Glutamatergic neuron (in vitro differentiated cells): ENCODE results near the gene ARRB2. TPM values are rescaled to one million over a fixed set of nuclear protein-coding genes. Genes with fewer than 3 reads are reported as not detected.

Experiments used
- DNase-seq: peaks from one replicate; pipeline ENCODE4 v3.0.0; 2022
- H3K27ac Mint-ChIP-seq: one replicate; pipeline ENCODE4 v1.8.0; 2020; ENCODE audit warnings: mild to moderate bottlenecking, mixed read lengths, inconsistent platforms; ENCODE audit not compliant: unreplicated experiment
- H3K27me3 Mint-ChIP-seq: one replicate; pipeline ENCODE4 v1.8.0; 2020; ENCODE audit warnings: mild to moderate bottlenecking, moderate library complexity, mixed read lengths, inconsistent platforms; ENCODE audit not compliant: unreplicated experiment
- H3K36me3 Mint-ChIP-seq: one replicate; pipeline ENCODE4 v1.8.0; 2020; ENCODE audit warnings: mild to moderate bottlenecking, mixed read lengths, inconsistent platforms; ENCODE audit not compliant: unreplicated experiment
- H3K4me1 Mint-ChIP-seq: one replicate; pipeline ENCODE4 v1.8.0; 2020; ENCODE audit warnings: mild to moderate bottlenecking, low read depth, mixed read lengths, inconsistent platforms; ENCODE audit not compliant: unreplicated experiment
- H3K4me3 Mint-ChIP-seq: one replicate; pipeline ENCODE4 v1.8.0; 2020; ENCODE audit warnings: mild to moderate bottlenecking, mixed read lengths, inconsistent platforms; ENCODE audit not compliant: unreplicated experiment
- H3K9me3 Mint-ChIP-seq: one replicate; pipeline ENCODE4 v1.8.0; 2020; ENCODE audit warnings: mild to moderate bottlenecking, moderate library complexity, mixed read lengths, inconsistent platforms; ENCODE audit not compliant: unreplicated experiment
- CTCF ChIP-seq: fragments of 200-600 bp; sonication (generic); IDR thresholded peaks from one replicate; pipeline ENCODE4 v1.5.0; 2021; ENCODE audit not compliant: partially characterized antibody, unreplicated experiment
- long read RNA-seq: library from polyadenylated mRNA; unstranded; transcript quantifications from one replicate; pipeline ENCODE4 v2.0.0, GENCODE V29; 2020; ENCODE audit not compliant: unreplicated experiment
- total RNA-seq: library from RNA; stranded (reverse); fragmentation: NEBNext Ultra II Directional; extraction: Animal tissue kit (Norgen Biotek cat#: 25700); gene quantifications from one replicate; pipeline ENCODE4 v1.2.1, GENCODE V29; 2021; ENCODE audit not compliant: unreplicated experiment

Gene ARRB2
- 106 TPM for total RNA-seq
- long read RNA-seq, partial matches to known transcripts, result 0 of 11 reads
- long read RNA-seq, other reads (novel, unspliced or antisense), result 7 of 11 reads

- peak; percentile 96 for DNase-seq
- Mint-ChIP-seq H3K9me3 (peaks cover 9% of the 10 kb centered on the region), H3K4me3 (peak within 1 kb of the TSS; percentile 92), H3K36me3 (no peaks in the 10 kb centered on the region), H3K4me1 (peaks cover 11% of the 10 kb centered on the region), H3K27ac (peak within 1 kb of the TSS; percentile 92), H3K27me3 (peaks cover 14% of the 10 kb centered on the region)
- TF ChIP-seq CTCF, result peak; percentile 39
Observed at GRCh38 chr17:4709794-4710692, at the start of gene ARRB2. ARRB2 (plus strand) TSS chr17:4710632; CDS start chr17:4710722, 90 bp downstream.

- peaks cover 7% of the 10 kb centered on the region for H3K27me3 Mint-ChIP-seq
- H3K36me3 Mint-ChIP-seq, result no peaks in the 10 kb centered on the region
- no peaks in the 10 kb centered on the region for H3K9me3 Mint-ChIP-seq
- DNase-seq, result no peak
- TF ChIP-seq CTCF, result no peak
- H3K27ac Mint-ChIP-seq, result no peak overlapping the region
- H3K4me3 Mint-ChIP-seq, result no peak overlapping the region
- no peaks in the 10 kb centered on the region for H3K4me1 Mint-ChIP-seq
Observed at GRCh38 chr17:4663711-4664110, 46.7 kb upstream of the ARRB2 start.

- Mint-ChIP-seq H3K27ac (no peak overlapping the region), H3K36me3 (no peaks in the 10 kb centered on the region), H3K4me3 (no peak overlapping the region), H3K27me3 (peaks cover 7% of the 10 kb centered on the region), H3K9me3 (no peaks in the 10 kb centered on the region), H3K4me1 (no peaks in the 10 kb centered on the region)
- DNase-seq, result no peak
- TF ChIP-seq CTCF, result no peak
Observed at GRCh38 chr17:4664230-4664629, 46.2 kb upstream of the ARRB2 start.

- no peaks in the 10 kb centered on the region for H3K4me1 Mint-ChIP-seq
Observed at GRCh38 chr17:4665027-4665426, 45.4 kb upstream of the ARRB2 start.

More at GRCh38 chr17:4665027-4665426, 45.4 kb upstream of the ARRB2 start:
- Mint-ChIP-seq H3K27me3 (peaks cover 8% of the 10 kb centered on the region), H3K36me3 (no peaks in the 10 kb centered on the region), H3K4me3 (no peak overlapping the region), H3K9me3 (no peaks in the 10 kb centered on the region), H3K27ac (no peak overlapping the region)
- DNase-seq, result no peak
- TF ChIP-seq CTCF, result no peak
